Stimulated activated CD4-positive, alpha-beta T cell treated with anti-CD3 and anti-CD28 coated beads, Interleukin-4, amount 100 ng/mL, for 1 hour (primary cell): Measurements from ENCODE around the gene APOA4.
"Not testable (repeated sequence)": the region's sequence is repeated elsewhere in the genome, so short reads cannot be mapped to it uniquely, and the experiment has no call there.

Experiments
- DNase-seq: peaks from one replicate; pipeline ENCODE4 v3.0.0-alpha.2; 2020

The APOA4 gene

DNA sequence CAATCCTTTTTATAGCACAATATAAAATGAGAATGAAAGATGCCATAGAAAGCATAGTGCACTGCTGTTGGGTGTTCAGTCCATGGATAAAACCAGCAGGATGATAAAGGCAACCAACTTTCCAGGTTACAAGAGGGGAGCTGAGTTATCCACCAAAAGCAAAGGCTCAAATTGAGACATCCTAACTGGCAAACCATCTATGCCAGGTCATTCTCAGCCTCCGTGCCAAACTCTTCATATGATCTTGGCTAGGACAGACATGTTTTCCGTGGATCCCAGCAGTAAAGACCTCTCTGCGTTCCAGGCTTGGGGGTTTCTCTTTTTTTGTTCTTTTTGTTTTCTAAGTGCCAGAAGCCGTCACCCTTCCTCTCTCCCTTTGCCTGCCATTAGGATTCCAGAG, 21.6 kb upstream of the APOA4 start:
- no peak for DNase-seq

- DNase-seq: no peak
Observed at GRCh38 chr11:116843661-116844060, 20.6 kb upstream of the APOA4 start.

DNA sequence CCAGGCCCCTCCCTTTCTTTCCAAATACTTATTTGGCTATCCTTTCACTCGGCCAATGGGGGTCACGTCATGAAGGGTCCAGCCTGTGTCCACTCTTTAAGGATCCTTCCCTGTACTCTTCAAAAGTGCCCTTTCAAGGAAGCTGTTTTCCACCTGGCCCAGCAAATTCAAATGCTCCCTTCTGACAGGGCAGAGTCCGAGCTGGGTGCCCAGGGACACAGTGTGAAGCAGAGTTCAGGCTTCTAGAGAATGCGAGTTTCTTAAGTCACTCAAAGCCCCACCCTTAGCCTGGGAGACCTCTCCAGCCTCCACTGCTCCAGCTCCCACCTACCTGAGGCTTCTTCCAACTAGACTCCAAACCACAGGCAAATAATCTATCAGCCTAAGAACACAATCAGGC, 19.8 kb upstream of the APOA4 start:
- DNase-seq: no peak

DNA sequence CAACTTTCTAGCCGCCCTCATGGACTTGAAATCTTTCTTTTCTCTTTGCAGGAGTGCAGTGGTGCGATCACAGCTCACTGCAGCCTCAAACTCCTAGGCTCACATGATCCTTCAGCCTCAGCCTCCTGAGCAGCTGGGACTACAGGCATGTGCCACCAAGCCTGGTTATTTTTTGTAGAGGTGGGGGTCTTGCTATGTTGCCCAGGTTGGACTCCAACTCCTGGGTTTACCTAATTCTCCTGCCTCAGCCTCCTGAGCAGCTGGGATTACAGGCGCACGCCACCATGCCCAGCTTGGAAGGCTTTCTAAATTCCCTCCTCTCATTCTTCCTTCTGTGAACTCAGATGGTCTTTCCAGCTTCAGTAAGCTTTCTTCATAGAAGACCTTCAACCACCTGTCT, 19.0 kb upstream of the APOA4 start:
- DNase-seq: no peak

GRCh38 chr11:116840746-116841296, 17.7 kb upstream of the APOA4 start:
- DNase-seq: no peak

DNA sequence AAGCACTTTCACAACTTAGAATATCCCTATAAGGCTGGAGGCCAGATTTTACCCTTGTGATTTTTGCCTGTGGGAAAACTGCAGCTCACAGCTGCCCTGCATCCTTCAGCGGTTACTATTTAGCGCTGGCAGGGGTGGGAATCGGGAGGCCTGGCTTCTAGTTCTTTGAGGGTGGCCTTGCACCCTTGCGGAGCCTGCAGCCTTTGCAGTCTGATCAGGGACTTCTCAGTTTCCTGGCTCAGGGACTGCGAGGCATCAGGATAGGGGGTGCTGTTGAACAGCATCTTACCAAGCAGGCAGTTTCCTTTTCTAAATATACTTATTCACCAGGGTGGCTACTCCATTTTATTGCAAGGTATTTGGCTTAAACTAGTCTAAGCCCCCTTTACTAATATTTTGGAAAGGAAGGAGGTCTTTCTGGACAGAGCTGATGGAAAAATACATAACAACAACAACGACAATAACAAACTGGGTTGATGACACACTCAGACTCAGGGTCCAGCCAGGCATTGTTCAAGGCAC, 17.2 kb upstream of the APOA4 start:
- DNase-seq: no peak

DNA sequence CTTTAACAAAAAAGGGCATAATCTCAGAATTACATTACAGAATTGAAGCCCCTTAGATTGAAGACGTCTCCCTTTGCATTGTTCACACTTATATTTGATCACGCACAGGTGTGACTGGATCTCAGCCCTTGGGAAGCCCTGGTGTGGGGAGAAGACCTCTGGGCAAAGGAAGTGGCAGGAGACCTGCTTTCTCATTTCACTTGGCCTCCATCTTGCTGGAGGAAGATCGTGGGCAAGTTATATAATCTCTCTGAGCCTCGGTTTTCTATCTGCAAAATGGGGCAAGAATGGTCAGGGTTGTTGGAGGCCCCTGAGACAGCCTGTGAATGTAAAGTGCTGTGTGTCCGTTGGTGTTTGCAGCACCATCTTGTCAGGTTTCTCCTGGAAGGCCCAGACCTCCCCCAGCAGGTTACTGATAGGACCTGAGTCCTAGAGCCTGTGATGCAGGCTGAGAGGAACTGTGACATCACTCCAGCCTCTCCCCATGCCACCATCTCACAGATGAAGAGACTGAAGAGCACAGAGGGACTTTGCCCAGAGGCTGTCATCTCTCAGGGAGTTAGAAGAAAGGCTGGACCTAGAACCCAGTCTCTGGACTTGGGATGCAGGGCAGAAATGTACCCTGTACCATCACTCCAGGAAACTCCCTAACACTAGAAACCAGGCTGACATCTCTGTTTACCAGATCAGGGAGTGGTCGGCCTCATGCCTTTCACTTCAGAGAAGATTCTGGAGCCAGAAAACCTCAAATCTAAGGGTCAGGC, 15.4 kb upstream of the APOA4 start:
- DNase-seq: no peak

- DNase-seq: no peak
Observed at GRCh38 chr11:116837231-116838091, 14.4 kb upstream of the APOA4 start, which contains the start of gene APOA1. Gene APOA1, minus strand, starts transcription at chr11:116837622. Its CDS starts 235 bp downstream, at chr11:116837387.

DNA sequence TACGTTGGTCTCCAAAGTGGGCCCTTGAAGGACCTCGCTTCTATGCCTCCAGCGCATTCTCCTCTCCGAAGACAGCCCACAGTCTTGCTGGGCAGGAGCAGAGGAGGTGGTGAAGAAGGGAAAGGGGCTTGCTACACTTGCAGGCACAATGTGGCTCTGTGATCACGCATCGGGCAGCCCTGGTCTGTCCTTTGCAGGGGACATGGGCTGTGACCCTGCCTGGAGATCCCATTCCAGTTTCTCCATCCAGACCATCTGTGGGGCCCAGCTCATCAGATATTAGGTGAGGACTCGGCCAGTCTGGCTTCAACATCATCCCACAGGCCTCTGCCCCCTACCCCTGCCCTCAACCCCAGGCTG, 13.5 kb upstream of the APOA4 start:
- no peak for DNase-seq

- DNase-seq: peak; percentile 80
Observed at GRCh38 chr11:116835791-116836631, 12.9 kb upstream of the APOA4 start.

GRCh38 chr11:116835042-116835772, 12.1 kb upstream of the APOA4 start:
- DNase-seq: no peak

GRCh38 chr11:116834535-116835041, 11.5 kb upstream of the APOA4 start:
- not testable (repeated sequence) for DNase-seq

DNA sequence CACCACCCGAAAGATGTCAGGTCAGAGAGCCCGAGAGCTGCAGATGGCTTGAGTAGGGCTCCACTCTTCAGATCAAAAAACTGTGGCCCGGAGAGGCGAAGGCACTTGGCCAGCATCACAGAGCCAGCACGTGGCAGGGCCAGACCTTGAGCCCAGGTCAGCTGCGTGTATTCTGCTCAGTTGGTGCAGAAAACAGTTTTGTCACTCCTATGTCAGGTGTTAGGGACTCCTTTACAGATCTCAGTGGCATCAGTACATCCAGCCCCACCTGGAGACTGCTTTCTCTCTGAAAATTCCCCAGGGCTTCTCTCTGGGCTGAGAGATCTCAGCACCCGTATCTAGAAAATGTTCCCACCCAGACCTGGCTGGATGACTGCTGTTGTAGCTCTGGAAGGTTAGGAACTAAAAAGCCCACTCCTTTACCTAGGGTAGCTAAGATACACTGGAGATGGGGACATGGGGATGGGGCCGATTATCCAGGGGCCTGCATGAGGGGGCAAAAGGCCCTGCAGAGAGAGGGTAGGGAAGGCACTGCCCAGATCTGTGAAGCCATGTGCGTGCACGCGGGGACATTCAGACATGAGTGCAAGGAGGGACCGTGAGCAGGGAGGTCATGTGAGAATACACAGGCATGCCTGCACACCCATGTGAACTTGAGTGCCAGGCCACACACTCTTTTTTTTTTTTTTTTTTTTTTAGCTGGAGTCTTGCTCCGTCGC, 10.9 kb upstream of the APOA4 start:
- no peak for DNase-seq

DNA sequence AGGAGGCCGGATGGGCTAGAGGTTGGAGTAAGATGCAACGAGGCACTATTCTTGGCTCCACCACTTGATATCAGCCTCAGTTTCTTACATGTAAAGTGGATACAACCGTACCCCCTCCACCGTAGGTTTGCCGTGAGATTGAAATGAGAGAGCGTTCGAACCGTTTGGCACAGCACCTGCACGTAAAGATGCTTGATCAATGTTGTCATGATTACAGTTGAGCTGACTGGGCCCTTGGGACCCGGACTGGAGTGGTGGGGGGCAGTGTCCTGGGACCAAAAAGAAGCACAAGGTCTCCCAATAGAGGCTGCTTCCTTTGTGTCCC, 10.3 kb upstream of the APOA4 start:
- no peak for DNase-seq

DNA sequence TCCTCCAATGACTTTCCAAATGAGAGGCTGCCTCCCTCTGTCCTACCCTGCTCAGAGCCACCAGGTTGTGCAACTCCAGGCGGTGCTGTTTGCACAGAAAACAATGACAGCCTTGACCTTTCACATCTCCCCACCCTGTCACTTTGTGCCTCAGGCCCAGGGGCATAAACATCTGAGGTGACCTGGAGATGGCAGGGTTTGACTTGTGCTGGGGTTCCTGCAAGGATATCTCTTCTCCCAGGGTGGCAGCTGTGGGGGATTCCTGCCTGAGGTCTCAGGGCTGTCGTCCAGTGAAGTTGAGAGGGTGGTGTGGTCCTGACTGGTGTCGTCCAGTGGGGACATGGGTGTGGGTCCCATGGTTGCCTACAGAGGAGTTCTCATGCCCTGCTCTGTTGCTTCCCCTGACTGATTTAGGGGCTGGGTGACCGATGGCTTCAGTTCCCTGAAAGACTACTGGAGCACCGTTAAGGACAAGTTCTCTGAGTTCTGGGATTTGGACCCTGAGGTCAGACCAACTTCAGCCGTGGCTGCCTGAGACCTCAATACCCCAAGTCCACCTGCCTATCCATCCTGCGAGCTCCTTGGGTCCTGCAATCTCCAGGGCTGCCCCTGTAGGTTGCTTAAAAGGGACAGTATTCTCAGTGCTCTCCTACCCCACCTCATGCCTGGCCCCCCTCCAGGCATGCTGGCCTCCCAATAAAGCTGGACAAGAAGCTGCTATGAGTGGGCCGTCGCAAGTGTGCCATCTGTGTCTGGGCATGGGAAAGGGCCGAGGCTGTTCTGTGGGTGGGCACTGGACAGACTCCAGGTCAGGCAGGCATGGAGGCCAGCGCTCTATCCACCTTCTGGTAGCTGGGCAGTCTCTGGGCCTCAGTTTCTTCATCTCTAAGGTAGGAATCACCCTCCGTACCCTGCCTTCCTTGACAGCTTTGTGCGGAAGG, 9.5 kb upstream of the APOA4 start:
- DNase-seq: no peak

GRCh38 chr11:116831790-116832349, 8.8 kb upstream of the APOA4 start:
- no peak for DNase-seq

- no peak for DNase-seq
Observed at GRCh38 chr11:116830184-116830912, 7.2 kb upstream of the APOA4 start.

DNA sequence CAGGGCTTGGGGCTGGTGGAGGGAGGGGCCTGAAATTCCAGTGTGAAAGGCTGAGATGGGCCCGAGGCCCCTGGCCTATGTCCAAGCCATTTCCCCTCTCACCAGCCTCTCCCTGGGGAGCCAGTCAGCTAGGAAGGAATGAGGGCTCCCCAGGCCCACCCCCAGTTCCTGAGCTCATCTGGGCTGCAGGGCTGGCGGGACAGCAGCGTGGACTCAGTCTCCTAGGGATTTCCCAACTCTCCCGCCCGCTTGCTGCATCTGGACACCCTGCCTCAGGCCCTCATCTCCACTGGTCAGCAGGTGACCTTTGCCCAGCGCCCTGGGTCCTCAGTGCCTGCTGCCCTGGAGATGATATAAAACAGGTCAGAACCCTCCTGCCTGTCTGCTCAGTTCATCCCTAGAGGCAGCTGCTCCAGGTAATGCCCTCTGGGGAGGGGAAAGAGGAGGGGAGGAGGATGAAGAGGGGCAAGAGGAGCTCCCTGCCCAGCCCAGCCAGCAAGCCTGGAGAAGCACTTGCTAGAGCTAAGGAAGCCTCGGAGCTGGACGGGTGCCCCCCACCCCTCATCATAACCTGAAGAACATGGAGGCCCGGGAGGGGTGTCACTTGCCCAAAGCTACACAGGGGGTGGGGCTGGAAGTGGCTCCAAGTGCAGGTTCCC, 6.5 kb upstream of the APOA4 start, which contains the start of gene APOC3:
TSS of gene APOC3 (plus strand) at position 383 of the 659 bp plus-strand sequence. CDS start 676 bp downstream, outside the sequence.
- no peak for DNase-seq
